ENCODE results near the gene UCN2. TPM values are rescaled to one million over a fixed set of nuclear protein-coding genes. Genes with fewer than 3 reads are reported as not detected.
A peak's percentile ranks its signal among the peaks of the same experiment; 100 is the strongest.

The UCN2 gene
- total and polyA plus RNA-seq, 2 of the 4 experiments (the other 2 are of a cell fraction): 0.54 to 2.7 TPM

GRCh38 chr3:48568476-48568875 lies 4.9 kb upstream of the UCN2 start:
- Histone ChIP-seq H3K27ac (ENCODE audit: insufficient read depth, low read length) (no peak overlapping the region), H2BK5ac (ENCODE audit: low read depth, low read length, poor library complexity, severe bottlenecking) (no peak overlapping the region), H3K9ac (ENCODE audit: low read depth, low read length) (no peak overlapping the region), H4K8ac (ENCODE audit: low read depth in 2 of 2, low read length in 2 of 2) (no peak overlapping the region), H2AFZ (replicated peaks; ENCODE audit: low read length, poor library complexity) (peak overlapping the region; percentile 21), H4K91ac (ENCODE audit: insufficient read depth, low read depth, low read length) (no peak overlapping the region), H3K56ac (ENCODE audit: extremely low read depth, insufficient read depth, low read length) (no peak overlapping the region), H4K20me1 (ENCODE audit: insufficient read depth, low read length) (peaks cover 6% of the 10 kb centered on the region; the same call in 1 of the 2 replicates), H3K4me1 (ENCODE audit: control insufficient read depth, insufficient read depth, low read length) (peaks cover 18% of the 10 kb centered on the region), H3K18ac (ENCODE audit: low read depth, low read length) (no peak overlapping the region), H3K4me2 (ENCODE audit: low read depth, low read length) (no peak overlapping the region), H2BK15ac (ENCODE audit: low read depth, low read length) (no peak overlapping the region), H3K23ac (ENCODE audit: low read depth, low read length) (no peak overlapping the region), H2AK9ac (replicated peaks; ENCODE audit: low read depth, low read length, poor library complexity) (no peak overlapping the region), H3K14ac (replicated peaks; ENCODE audit: low read depth, low read length) (no peak overlapping the region), H3K4ac (ENCODE audit: low read depth, low read length) (no peak overlapping the region), H3K9me1 (ENCODE audit: insufficient read depth, low read length) (peaks cover 26% of the 10 kb centered on the region), H2BK120ac (ENCODE audit: low read depth, low read length) (no peak overlapping the region), H3K4me3 (ENCODE audit: insufficient read depth, low read depth, low read length) (no peak overlapping the region), H2BK20ac (ENCODE audit: low read depth, low read length) (no peak overlapping the region), H3K36me3 (ENCODE audit: control insufficient read depth, insufficient read depth, low read length) (peaks cover 65% of the 10 kb centered on the region), H2AK5ac (ENCODE audit: low read depth, low read length) (no peak overlapping the region), H4K5ac (ENCODE audit: low read depth, low read length) (no peak overlapping the region), H3K9me3 (ENCODE audit: control insufficient read depth, insufficient read depth, low read length) (no peaks in the 10 kb centered on the region), H3K27me3 (ENCODE audit: control insufficient read depth, insufficient read depth, low read length) (no peaks in the 10 kb centered on the region), H3K79me1 (ENCODE audit: low read depth in 1 of 2, low read length in 2 of 2) (peaks cover 0 to 34% of the 10 kb centered on the region in 2 experiments; a peak in 2 of 4 replicates)
- ChIA-PET CTCF (no interaction called here), POLR2A (ENCODE audit: unreplicated experiment) (no interaction called here)
- no peak for TF ChIP-seq RFX5 (IDR thresholded peaks at IDR 0.05; ENCODE audit: low read depth, low read length)
- in situ Hi-C loops (cut with MboI; ENCODE audit: low sequenced_read_pairs): no loop called here
- ATAC-seq (ENCODE audit: low read depth): no peak
- intact Hi-C loops (cut with micrococcal nuclease): no loop called here
- 82% methylated on average over 5 of the region's 7 CpGs; no CpG with 5 or more reads in 1 of the 2 experiments for WGBS, 2 experiments (ENCODE audit: extremely low coverage in 2 of 2, insufficient read length in 1 of 2)
- no peak for DNase-seq
- dilution Hi-C loops (cut with HindIII; ENCODE audit: low sequenced_read_pairs, unreplicated experiment): no loop called here
- no TSS peak for BruUV-seq (replicated peaks)
